Stimulated activated CD8-positive, alpha-beta memory T cell treated with anti-CD3 and anti-CD28 coated beads, Interleukin-15, amount 100 ng/mL, for 48 hours (primary cell): ENCODE data around the gene FGD4.
"Not testable (repeated sequence)": the region's sequence is repeated elsewhere in the genome, so short reads cannot be mapped to it uniquely, and the experiment has no call there.

Experiments used
- DNase-seq, 2 donors: peaks; one replicate each; pipeline ENCODE4 v3.0.0-alpha.2; 2020; ENCODE audit warnings: low read depth in 2 of 2

FGD4 gene

DNA sequence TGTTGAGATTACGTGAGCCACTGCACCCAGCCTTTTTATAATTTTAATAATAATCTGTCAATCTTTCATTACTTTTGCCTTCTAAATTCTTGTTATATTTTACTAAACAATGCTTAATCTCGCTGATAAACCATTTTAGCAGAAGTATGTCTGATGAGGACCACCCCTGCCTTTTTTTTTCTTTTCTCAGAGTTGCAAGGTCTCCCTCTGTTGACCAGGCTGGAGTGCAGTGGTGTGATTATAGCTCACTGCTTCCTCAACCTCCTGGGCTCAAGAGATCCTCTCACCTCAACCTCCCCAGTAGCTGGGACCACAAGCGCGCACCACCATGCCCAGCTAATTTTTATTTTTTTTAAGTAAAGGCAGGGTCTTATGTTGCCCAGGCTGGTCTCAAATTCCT lies 161.2 kb downstream of the FGD4 start:
- DNase-seq, result no peak

DNA sequence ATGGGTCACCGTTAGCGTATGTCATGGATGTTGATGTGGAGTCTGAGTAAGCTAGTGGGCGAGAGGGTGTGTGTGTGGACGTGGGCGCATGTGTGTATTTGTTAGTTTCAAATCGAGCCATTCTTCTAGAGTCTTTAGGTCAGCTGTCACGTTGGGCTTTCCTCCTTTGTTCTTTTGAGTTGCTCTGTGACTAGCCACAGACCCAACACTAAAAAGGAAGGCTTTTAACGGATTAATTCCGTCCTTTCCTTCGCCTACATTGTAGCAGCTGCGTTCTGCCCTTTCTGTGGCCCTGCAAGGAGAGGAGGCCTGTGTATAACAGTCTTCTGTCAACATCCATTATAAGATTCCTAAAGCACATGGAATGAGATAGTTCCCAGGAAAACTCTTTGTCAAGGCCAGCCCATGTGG lies 162.6 kb downstream of the FGD4 start:
- no peak for DNase-seq

DNA sequence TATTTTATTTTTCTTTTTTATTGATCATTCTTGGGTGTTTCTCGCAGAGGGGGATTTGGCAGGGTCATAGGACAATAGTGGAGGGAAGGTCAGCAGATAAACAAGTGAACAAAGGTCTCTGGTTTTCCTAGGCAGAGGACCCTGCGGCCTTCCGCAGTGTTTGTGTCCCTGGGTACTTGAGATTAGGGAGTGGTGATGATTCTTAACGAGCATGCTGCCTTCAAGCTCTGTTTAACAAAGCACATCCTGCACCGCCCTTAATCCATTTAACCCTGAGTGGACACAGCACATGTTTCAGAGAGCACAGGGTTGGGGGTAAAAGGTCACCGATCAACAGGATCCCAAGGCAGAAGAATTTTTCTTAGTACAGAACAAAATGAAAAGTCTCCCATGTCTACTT lies 163.1 kb downstream of the FGD4 start:
- not testable (repeated sequence) for DNase-seq

DNA sequence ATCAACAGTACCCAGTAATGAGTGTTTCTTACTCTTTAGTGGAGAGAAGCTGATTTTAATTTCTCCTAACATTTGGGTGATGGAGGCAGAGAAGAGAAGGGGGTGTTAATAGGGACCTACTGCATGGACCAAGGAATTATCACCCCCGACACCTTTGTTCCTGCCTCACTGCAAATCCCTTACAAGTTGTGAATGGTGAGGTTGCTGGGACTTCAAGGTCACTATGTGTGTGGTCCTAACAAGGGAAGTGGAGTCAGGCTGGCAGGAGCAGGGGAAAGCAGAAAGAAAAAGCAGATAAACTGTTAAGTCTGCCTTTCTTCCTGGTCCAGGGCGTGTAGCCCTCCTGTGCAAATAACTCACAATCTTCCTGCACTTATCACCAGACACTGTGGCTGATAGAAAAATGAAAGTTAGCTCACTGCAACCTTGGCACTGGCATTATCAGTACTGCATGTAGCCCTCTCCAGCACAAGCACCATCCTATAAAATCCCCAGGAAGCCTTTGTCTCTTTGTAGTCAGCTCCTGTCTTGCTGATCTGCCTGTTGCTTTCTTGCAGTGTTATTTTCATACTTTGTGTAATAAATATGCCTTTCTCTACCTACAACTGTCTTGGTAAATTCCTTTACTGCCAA lies 167.4 kb downstream of the FGD4 start:
- DNase-seq, result no peak

DNA sequence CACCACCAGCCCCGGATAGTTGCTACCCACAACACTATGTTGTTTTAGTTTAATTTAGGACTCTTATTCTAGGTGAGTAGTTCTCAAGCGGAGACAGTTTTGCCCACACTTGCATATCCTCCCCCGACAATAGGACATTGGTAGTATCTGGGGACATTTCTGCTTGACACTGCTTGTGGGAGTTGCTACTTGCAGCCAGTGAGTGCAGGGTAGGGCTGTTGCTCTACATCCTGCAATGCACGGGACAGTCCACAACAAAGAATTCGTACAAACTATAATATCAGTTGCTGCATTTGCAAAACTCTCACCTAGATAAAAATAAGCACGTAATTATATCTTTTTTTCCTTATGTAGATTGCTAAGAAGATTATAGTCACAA lies 167.9 kb downstream of the FGD4 start:
- DNase-seq, result no peak

DNA sequence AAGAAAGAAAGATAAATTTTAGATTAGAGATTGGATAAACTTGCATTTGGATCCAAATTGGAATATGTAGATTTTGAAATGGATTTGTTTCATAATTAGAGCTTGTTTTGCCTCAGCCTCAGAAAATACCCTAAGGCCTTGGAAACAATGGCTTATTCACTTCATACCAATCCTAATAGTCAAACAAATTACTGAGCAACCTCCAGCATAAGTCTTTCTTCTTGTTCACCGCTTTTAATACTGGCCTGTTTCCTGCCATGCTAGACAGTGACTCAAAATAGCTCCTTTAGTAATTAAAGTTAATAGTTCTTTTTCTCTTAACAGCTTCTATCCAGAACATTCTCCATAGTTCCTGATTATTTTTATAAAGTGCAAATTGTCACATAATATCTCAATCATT lies 168.9 kb downstream of the FGD4 start:
- DNase-seq, result no peak

DNA sequence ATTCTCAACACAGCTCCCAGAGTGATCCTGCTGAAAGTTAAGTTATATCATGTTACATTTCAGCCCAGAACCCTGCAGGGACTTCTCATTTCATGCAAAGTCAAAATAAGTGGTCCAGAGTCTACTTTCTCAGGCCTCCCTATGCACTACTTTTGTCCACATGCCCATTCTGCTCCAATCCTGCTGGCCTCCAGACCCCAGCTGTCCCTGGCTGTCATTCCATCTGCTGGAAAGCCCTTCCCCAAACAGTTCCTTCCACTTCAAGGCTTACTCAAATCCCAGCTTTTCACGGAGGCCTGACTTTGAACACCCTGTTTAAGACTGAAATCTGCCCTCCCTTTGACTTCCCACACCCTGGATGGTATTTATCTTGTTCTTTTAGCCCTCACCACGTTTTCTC lies 169.9 kb downstream of the FGD4 start:
- DNase-seq, result no peak

DNA sequence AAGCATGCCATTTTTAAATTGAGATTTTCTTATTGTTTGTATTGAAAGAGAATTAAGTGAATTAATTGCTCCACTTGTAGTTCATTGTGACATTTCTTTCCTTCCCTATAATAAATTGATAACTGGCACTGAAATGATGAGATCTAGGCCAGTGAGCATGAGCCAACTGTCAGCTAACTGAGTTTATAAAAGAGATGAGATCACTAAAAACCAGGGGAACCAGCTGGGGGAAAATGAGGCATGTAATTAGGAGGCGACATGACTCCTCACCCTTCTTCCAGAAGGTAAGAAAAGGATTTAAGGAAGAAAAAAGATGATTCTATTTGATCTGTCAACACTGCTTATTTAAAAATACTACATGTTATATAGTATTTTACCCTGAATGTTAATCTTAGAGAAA lies 175.2 kb downstream of the FGD4 start:
- DNase-seq, result no peak

DNA sequence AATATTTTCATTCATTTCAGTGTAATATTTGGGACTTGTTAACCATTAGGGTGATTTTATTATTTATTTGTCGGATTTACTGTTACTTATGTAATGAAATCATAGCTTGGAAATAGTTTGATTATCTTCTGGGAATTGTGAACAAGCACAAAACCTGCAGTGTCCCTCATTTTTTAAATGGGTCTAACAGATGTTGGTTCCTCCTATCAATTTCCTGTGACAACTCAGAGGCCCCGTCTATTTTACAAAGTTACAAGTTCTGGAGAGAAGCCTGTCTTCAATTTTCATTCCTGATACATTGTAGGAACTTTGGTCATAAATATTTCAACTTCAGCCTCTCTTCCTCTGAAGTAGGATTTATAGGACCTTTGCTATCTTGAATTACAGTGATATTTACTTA lies 178.0 kb downstream of the FGD4 start:
- DNase-seq, result no peak

DNA sequence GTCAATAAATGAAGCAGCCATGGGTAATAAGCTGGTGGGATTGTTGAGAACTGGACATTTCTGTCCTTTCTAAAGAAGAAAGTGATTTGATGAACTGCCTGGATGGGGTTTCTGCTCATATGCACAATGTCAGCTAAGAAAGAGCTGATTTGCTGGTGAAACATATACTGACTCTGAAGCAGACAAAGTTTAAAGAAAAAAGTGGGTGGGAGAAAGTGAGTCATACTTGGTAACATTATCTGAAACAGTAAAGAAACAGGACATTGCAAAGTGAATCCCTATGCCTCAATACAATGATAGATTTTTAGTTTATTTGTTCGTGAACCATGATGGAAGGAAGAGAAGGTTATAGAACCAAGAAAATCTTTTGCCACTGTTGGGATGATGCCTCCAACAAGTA lies 184.2 kb downstream of the FGD4 start:
- no peak for DNase-seq

DNA sequence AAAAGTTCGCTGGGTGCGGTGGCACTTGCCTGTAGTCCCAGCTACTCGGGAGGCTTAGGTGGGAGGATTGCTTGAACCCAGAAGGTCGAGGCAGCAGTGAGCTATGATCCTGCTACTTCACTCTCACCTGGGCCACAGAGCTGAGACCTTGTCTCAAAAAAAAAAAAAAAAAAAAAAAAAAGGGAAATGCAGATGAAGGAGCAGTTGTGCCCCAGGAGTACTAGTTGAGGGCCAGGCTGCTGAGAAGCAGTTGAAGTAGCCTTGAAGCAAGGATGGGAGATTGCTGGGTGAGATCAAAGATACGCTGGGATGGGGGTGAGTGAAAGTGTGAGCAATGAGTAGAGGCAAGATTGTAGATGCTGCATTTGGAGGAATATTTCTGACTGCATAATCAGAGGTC lies 186.3 kb downstream of the FGD4 start:
- no peak for DNase-seq

DNA sequence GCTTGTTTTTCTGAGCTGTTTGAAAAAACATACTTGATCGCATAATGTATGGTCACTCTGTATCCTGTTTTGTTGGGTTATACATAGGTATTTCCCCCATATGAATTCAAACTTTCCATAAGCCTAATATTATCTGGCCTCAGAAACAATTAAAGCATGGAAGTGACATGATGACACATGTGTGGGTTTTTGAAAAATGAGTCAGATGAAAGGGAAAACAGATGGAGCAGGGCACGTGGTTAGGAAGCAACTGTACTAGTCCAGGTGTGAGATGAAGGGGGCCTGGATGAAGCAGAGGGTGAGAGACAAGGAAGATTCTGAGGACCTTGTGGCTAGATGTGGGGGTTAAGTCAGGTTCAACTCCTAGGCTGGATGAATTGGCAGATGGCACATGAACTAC lies 187.0 kb downstream of the FGD4 start:
- no peak for DNase-seq

DNA sequence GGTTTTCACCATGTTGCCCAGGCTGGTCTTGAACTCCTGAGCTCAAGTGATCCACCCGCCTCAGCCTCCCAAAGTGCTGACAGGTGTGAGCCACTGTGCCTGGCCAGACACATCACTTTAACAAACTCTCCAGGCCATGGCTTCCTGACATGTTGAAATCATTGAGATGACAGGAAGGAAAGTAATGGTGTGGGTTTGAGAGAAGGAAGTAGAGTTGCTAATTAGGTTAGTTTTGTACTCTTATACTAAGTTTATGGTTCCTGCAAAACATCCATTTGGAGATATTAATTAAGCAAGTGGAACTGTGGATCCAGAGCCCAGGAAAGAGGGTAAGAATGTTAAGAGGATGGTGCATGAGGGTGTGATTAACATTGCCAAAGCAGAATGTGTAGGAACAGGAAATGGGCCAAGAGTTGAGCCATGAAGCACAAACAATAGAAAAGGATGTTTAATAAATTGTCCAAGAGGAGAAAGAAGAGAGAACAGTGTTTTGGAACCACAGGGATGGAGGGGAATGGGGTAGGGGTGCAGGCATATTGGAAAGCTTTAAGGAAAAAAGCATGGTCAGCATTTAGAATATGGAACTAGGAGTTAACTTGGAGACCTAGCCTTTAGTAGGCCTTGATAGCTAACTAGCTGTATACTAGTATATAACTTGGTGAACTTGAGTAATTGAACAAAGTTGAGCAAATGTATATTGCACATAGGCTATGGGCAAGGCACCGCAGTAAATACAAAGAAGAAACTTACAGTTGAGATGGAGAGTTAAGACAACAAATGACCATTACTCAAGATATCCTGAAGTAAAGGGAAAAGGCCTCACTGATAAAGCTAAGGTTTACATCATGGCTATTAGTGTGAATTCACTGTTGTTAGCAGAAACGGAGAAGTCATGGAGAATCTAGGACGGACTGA lies 188.5 kb downstream of the FGD4 start:
- DNase-seq, result no peak

DNA sequence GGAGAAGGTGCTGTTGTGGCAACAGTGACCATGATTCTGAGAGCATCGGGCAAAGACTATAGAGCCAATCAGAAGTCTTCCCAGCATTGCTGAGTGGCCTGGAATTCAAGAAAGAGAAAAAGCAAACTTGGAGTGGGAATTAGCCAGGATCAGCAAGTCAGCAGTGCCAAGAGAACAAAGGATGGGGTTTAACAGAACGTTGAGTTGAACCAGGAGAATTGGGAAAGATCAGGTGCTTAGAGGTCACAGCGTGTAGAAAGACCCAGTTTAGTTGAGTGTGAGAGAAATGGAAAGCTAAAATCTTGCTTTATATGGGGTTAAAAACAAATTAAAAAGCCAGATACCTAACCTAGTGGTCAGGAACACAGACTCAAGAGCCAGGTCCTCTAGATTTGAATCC lies 189.2 kb downstream of the FGD4 start:
- no peak for DNase-seq

DNA sequence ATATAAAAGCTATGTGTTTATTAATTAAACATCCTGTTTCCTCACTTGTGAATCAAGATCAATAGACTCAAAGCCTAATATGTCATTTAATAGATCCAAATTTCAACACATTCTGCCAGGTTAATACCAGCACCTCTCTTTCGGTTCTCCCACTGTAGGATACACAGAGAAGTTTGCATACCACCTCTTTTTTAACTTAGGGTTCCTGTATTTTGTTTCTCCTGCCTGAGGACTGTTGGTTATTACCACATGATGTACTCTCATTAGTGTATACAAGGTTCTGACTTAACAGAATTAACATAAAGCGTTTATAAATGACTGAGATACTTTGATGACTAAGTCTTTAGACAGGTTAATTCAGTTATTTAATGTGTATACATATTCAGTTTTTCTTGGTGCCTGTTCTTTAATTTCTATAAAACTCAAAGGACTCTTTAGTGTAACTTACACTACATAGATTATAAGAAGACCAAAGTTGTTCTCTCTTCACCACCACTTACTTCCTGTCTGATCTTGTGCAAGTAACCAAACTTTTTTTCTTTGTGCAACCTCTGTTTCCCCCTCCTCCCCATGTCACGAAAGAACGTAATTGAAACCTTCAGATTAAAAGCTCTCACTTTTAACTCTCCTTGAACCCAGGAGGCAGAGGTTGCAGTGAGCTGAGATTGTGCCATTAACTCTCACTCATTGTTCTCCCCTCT lies 190.0 kb downstream of the FGD4 start:
- DNase-seq, result no peak

DNA sequence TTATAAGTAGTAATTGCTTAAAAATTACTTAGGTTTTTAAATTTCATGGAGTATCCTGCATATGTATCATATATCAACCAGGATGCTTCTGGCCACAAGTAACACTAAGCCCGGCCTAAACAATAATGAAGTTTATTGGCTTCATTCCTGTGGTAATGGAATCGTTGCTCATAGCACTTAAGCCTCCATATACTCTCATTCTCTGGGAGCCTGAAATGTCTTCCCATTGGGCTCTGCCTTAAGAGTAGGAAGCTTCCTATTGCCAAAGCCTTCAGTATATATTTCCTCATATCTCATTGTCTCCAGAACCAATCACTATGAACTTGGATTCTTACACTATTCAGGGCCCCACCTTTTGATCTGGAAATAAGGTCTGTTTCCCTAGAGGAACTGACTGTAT lies 195.9 kb downstream of the FGD4 start:
- DNase-seq, result no peak

DNA sequence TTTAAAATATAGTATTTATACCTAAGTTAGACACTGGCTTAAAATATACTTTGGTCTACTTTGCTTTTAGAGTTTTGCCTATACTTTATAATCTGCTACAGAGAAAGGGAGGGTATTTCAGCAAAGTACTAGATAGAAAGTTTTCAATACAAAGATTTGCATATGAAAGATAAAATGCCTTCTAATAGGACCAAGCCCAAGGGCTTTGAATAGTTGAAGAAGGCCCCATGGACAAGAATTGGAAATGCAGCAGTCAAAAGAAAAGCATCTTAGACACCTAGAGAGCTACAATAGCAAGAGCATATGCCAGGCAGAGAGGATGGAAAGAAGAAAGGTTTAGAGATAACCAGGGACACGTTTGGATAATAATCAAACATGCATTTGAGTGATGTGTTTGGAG lies 196.7 kb downstream of the FGD4 start:
- no peak for DNase-seq

DNA sequence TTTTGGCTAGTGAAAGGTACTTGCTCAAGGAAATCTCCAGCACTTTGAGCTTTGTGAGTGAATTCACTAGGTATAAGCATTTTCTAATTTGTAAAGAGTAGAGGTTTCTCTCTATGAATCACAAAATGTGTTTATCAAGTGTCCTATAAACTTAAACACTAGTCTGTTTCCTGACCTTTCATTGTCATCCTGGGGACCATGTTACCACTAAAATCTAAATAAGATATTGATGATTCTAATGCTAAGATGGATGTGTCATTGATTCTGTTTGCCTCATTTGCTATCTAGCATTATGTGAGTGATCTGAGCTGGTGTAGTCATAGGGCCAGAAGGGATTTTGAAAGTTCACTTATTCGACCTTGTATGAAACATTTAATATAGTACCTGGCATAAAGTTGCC lies 199.3 kb downstream of the FGD4 start:
- DNase-seq, result no peak

DNA sequence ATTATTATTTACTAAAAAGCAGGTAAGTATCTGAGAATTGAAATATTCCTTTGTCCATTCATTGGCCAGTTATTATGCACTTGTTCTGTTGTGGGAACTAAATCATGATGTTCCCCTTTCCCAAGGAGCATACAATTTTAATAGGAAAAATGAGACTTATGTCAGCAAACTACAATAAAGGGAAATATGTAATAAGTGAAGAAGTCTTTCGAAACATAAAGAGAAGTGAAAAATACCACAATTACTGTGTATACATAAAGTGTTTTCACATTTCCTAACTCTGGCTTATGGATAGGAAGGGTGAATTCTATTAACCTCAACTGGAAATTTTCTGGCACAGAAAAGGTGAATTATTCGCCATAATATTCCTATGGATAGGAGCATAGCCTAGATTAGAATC lies 201.3 kb downstream of the FGD4 start:
- no peak for DNase-seq

DNA sequence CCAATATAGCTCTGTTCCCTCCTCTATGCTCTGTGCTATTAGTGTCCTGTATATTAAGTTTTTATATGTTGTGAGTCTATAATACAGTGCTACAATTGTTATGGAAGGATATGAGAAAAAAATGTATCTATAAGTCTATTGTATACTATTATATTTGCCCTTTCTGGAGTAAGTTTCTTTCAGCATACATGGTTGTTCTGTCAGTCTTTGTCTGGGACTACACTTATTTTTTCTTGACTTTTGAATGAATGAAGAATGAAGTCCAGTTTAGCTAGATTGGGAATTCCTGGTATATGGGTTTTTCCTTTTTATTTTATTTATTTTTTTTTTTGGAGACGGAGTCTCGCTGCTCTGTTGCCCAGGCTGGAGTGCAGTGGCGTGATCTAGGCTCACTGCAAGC lies 203.7 kb downstream of the FGD4 start:
- DNase-seq, result no peak

DNA sequence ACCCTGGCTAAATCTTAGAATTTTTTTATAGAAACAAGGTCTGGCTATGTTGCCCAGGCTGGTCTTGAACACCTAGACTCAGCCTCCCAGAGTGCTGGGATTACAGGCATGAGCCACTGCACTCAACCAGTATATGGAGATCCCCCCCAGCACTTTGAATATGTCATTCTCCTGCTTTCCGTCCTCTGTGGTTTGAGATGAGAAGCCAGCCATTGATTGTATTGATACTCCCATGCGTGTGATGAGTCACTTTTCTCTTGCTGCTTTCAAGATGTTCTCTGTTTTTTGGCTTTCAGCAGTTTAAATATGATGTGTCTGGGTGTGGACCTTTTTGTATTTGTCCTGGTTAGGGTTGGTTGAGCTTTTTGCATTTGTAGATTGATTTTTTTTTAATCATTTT lies 204.5 kb downstream of the FGD4 start:
- peak in 1 of 2 donors; percentile 3 for DNase-seq

DNA sequence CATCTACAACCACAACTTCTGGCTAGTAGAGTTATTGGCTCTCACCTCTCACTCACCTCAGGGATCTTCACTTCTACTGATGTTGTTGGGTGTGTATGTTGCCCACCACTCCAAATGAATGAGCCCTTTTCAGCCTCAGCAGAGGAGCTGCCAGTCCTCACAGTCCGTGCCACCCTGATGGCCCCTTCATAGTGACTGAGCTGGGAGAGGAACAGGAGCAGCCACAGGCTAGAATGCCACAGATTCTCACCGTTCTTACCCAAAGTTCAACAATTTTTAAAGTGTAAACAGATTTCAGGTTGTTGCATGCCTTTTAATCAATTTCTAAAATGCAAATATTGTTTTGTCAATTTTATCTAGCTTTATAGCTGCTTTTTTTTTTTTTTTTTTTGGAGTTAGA lies 205.2 kb downstream of the FGD4 start:
- DNase-seq, result no peak
